Activated CD4-positive, alpha-beta T cell treated with anti-CD3 and anti-CD28 coated beads for 24 hours (primary cell): Measurements from ENCODE around the gene PHTF2.

Experiments used
- DNase-seq, 2 donors: peaks; one replicate each; pipeline ENCODE4 v3.0.0-alpha.2; 2020; ENCODE audit warnings: low read depth in 2 of 2

The PHTF2 gene

GRCh38 chr7:77877791-77878190 is 79.2 kb downstream of the PHTF2 start:
- no peak for DNase-seq

- DNase-seq, result no peak
These were observed 79.9 kb downstream of the PHTF2 start for GRCh38 chr7:77878500-77878899.

DNA sequence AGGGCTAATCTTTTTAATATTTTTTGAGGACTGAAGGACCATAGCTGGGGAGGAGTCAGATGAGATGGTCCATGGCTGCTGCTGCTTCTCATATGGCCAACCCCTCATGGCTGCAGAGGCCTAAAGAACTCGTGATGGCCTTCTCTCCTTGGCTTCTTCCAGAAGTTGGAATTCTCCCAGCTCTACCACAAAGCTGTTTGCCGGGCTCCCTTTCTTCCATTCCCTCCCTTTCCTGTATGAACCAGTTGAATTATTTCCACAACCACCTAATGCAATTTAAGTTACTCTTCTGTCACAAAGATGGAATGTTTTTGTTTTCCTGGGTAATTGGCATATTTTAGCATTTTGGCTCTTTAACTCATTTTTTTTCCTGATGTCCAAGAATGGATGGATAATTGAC is 80.7 kb downstream of the PHTF2 start:
- no peak for DNase-seq

GRCh38 chr7:77881871-77882270 is 83.3 kb downstream of the PHTF2 start:
- no peak for DNase-seq

- DNase-seq, result no peak
These were observed 86.6 kb downstream of the PHTF2 start for GRCh38 chr7:77885155-77885554.

GRCh38 chr7:77887567-77887966 is 89.0 kb downstream of the PHTF2 start:
- DNase-seq, result no peak

GRCh38 chr7:77888998-77889397 is 90.4 kb downstream of the PHTF2 start:
- DNase-seq, result no peak

DNA sequence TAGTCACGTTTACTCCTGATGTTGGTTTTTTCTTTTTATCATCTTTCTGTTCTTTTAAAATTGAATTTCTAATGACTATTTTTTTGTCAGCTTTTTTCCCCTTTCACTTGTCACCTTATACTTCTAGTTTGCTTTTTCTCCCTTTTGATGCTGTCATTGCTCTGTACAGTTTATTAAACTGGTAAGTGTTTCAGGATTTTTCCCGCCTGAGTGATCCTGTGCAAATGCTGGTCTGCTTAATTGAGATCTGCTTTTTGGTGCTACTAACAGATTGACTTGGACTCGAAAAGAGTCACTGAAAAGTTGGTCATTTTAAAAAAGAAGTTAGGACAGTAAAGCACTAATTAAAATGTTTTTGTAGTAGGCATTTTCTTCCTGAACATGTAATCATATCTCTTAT is 95.2 kb downstream of the PHTF2 start:
- no peak for DNase-seq

GRCh38 chr7:77894574-77895091 is 96.1 kb downstream of the PHTF2 start:
- no peak for DNase-seq

GRCh38 chr7:77895905-77896304 is 97.3 kb downstream of the PHTF2 start:
- DNase-seq, result no peak

DNA sequence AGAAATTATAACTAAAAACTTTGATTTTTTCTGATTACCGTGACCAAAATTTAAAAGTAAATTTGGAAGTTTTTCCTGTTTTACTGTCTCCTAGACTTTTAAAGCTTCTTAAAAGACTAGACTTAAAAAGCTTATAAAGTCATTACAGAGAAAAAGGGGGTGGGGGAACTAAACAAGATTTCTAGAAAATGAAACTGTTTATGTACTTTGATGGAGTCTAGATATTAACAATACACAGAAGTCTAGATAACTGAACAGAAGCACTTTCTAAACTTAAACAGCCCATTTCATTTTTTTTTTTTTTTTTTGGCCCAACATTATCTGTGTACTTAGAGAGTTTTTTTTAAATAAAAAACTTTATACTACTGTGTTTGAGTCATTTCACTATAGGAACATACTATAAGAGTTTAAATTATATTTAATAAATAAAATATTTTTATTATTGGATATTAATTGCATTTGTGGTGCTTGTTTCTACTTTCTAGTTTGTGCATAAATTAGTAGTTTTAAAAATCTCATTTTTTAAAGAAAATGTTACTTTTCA is 98.5 kb downstream of the PHTF2 start:
- no peak for DNase-seq

GRCh38 chr7:77899516-77899915 is 100.9 kb downstream of the PHTF2 start:
- no peak for DNase-seq

DNA sequence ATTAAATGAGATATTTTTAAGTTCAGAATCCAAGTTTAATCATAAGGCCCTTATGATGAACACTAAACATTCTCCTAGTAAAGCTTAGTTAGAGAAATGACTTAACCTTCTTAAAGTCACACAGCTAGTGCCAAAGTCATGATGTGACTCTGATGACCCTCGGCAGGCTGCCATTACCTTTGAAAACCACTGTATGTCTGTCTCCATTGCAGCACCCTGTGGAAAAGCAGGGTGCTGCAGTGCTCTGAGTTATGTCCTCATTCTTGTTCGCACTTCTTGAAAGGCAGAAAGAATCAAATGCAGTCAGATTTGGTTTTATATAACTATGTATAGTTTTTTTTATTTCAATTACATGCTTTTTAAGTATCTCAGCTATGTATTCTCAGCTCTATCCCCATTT is 105.0 kb downstream of the PHTF2 start:
- no peak for DNase-seq

DNA sequence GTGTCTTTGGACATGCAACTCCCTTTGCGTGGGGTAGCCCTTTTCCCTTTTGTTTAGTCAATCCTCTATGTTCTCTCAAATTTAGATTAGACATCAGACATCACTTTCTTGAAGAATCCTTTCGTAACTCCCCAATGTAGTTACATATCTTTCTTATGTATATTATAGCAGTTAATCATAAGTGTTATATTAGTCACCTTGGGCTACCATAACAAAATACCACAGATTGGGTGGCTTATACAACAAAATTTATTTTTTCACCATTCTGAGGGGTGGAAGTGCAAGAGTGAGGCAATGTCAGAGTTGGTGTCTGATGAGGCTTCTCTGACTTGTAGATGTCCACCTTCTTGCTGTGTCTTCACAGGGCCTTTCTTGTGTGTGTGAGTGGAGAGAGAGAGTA is 105.7 kb downstream of the PHTF2 start:
- no peak for DNase-seq

DNA sequence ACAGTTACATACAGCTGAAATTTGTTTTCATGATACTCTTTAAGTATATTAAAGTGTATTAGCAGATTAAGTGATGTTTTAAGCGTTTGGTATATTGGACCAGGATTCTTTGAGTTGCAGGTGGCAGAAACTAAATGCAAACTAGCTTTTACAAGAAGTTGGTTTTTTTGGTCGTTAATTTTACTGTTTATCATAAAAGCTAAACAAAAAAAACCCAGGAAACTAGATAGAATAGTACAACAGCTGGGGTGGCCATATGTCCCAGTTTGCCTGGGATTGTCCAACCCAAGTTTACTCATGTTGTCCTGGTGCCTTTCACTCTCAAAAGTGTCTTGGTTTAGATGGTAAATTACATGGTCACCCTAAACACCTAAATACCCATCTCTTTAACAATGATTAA is 108.7 kb downstream of the PHTF2 start:
- DNase-seq, result no peak

DNA sequence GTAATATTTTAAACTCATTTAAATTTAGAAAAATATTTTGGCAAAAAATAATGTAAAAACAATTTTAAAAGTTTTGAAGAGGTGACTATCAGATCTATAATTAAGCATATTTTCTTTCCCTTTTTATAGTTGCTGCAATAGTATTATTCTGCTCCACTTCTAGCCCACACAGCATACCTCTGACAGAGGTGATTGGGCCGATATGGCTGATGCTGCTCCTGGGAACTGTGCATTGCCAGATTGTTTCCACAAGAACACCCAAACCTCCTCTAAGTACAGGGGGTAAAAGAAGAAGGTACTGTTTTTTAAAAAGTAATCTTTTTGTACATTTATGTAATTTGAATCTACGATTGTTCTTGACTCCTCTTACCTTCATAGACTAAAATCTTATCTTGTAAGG is 110.1 kb downstream of the PHTF2 start:
- no peak for DNase-seq

GRCh38 chr7:77910124-77910523 is 111.6 kb downstream of the PHTF2 start:
- no peak for DNase-seq

DNA sequence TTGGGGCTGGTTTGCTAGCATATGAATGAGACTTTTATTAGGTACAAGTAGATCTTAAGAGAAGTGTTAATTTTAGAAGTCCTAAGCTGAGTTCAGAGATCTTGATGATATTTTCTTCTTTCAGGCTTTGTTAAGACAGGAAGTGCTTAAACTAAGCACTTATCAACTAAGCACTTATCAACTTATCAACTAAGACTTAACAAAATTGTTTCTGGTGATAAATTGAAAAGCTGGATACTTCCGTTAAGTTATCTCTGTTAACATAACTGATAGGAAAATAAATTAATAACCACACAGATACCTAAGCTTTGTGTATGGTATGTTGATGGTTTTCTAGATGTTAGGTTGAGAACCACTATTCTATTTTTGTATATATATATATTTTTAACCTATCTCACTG is 113.7 kb downstream of the PHTF2 start:
- no peak for DNase-seq

DNA sequence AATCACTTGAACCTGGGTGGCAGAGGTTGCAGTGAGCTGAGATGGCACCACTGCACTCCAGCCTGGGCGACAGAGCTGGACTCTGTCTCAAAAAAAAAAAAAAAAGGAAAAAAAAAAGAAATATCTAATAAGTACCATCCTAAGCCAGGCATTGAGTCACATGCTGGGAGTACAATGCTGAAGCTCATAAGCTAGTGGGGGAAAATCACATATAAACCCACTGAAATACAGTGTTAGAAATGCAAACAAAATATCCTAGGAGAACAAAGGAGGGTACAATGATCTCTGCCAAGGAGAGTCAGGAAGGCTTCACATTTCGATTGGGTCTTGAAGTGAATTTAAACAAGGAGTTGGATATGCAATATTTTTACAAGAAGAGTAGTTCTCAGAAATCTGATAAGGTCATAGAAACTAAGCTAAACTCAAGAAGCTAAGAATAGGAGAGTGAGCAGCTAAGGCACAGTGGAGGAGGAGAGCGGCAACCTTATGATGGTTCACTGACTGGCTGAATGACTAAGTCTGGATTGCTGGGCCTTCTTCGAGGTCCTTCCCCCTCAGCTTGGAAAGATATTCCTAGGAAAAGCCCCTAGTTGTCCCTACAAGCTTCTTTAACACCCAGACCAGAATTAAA is 115.5 kb downstream of the PHTF2 start:
- no peak for DNase-seq

DNA sequence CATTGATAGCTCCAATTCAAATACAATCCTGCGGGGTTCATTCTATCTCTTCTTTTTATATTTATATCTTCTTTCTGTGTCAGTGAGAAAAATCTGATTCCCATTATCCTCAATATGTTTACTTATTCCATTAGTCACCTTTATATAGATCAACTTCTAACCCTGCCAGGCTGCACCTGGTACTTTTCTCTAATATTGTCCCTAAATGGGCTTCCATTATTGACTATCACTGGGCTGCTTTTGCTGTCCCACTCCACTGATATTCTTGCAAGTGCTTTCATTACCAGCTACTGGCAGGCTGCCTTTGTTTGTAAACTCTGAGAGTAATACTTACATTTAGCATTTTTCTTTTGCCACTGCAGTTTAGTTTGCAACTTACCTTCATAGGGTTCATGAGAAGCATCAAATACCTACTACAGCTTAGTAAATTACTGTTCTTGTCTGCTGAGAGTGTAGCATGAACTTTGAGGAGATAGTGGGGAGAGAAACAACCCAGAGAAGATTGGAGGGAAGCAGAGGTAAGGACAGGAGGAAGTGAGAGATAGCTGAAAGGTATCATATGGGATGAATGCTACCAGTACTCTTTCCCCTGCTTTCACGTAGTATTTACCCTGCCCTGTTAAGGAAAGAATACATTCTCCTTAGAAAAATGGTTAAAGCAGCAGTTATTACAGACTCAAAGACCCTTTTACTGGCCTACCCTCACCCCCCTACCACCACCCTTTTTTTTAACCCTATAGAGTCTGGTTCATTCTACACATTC is 119.1 kb downstream of the PHTF2 start:
- no peak for DNase-seq

GRCh38 chr7:77918676-77919075 is 120.1 kb downstream of the PHTF2 start:
- no peak for DNase-seq

DNA sequence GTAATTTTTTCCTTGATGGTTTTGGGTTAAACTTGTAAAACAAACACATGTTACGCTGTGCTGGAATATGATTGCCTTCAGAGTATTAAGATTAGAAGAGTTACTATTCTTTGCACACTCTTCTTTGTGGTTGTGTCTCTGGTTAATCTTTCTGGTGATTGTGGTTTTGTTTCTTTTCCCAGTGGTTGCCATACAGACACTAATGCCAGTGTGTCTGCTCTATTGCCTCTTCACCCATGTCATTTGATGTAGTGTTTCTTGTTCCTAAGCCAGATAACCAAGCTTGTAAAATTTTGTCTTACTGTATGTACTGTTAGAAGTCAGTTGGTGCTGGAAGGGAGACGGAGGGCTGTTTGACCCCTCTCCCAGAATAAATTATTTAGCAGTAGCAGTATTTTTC is 124.8 kb downstream of the PHTF2 start:
- no peak for DNase-seq

DNA sequence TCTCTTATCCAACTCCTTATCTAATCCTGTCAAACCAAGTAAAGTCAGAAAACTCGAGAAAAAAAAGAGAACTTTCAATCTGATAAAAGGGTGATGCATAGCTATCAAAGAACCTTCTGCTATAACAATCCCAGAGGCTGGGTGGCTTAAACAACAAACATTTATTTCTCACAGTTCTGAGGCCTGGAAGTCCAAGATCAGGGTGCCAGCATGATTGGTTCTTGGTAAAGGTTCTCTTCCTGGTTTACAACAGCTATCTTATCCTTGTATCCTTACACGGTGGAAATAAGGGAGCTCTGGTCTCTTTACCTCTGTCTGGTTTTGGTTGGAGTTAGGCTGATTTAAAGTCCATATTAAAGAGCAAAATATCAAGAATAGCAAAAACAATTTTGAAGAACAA is 131.9 kb downstream of the PHTF2 start:
- no peak for DNase-seq
